Activated CD4-positive, alpha-beta memory T cell treated with anti-CD3 and anti-CD28 coated beads for 36 hours (primary cell): ENCODE data around the gene CEP131. TPM values are rescaled to one million over a fixed set of nuclear protein-coding genes. Genes with fewer than 3 reads are reported as not detected.

ENCODE experiments used
- CTCF ChIA-PET: fragments of 350-600 bp; sonication (Branson Sonifier 250); formaldehyde crosslinking; loops from one replicate; lab custom pipeline; 2021; ENCODE audit warnings: antibody characterized with exemption, inconsistent platforms; lab: Charles Lee
- POLR2A ChIA-PET: fragments of 350-600 bp; sonication (Branson Sonifier 250); formaldehyde crosslinking; loops from one replicate; lab custom pipeline; 2021; ENCODE audit warnings: antibody characterized with exemption; lab: Charles Lee
- DNase-seq: peaks from one replicate; pipeline ENCODE4 v3.0.0-alpha.2; 2020
- H3K27ac Mint-ChIP-seq: one replicate; pipeline ENCODE4 v1.8.0; 2021; ENCODE audit warnings: mixed read lengths
- H3K27me3 Mint-ChIP-seq: one replicate; pipeline ENCODE4 v1.8.0; 2021; ENCODE audit warnings: mixed read lengths
- H3K36me3 Mint-ChIP-seq: one replicate; pipeline ENCODE4 v1.8.0; 2021; ENCODE audit warnings: mixed read lengths
- H3K4me1 Mint-ChIP-seq: one replicate; pipeline ENCODE4 v1.8.0; 2021; ENCODE audit warnings: low read depth, mixed read lengths
- H3K4me3 Mint-ChIP-seq: one replicate; pipeline ENCODE4 v1.8.0; 2021; ENCODE audit warnings: mild to moderate bottlenecking, mixed read lengths
- H3K9me3 Mint-ChIP-seq: one replicate; pipeline ENCODE4 v1.8.0; 2021; ENCODE audit warnings: mixed read lengths
- intact Hi-C: fragments of 100-400 bp; cut with micrococcal nuclease; formaldehyde crosslinking; loops from one replicate; pipeline ENCODE4 v1.15.1; 2023
- total RNA-seq, 2 experiments: library from RNA; stranded (reverse); gene quantifications; one replicate each; pipeline ENCODE4 v1.2.3, GENCODE V29; 2021

The CEP131 gene
- total RNA-seq, 2 experiments from 2014 or later, result 11.1 to 11.3 TPM

DNA sequence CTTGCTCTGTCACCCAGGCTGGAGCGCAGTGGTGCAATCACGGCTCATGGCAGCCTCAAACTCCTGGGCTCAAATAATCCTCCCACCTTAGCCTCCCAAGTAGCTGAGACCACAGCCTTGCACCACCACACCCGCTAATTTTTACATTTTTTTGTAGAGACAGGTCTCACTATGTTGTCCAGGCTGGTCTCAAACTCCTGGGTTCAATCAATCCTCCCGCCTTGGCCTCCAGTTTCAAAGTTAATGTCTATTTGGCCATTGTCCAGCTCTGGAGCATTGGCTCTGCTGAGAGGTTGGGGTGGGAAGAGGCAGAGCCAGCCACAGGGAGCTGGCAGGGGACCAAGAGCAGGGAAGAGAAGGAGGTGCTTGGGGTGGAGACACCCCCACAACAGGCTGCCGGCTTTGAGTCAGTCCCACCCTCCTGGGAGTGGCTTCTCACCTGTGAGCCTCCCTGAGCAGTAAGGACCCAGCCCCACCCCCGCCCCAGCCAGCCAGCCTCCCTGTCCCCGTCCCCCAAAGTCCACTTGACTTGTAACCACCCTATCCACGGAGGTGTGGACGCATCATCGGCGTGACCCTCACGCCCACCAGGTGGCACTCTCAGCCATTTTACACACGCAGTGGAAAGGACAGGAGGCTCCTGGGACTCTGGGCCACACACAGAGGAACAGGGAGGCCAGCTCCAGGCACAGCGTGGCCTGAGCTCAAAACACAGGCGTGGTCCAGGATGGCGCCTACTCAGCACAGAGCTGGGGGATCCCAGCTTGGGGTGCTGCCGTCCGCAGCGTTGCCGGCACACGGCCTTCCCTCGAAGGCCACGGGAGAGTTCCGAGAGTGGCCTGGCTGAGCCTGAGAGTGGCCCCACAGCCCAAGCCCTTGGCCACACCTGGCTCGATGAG is 80.2 kb downstream of the CEP131 start:
- intact Hi-C loops, result loop anchor here (1.0 kb wide), 1 partner anchor 99 kb away; no protein-coding TSS in a partner anchor
- CTCF ChIA-PET, result interaction anchor here (0.9 to 1.9 kb wide), 4 partner anchors 87 to 342 kb away, joined by 3 to 5 read pairs (median 4); no protein-coding TSS in a partner anchor
- no peak overlapping the region for H3K27ac Mint-ChIP-seq

DNA sequence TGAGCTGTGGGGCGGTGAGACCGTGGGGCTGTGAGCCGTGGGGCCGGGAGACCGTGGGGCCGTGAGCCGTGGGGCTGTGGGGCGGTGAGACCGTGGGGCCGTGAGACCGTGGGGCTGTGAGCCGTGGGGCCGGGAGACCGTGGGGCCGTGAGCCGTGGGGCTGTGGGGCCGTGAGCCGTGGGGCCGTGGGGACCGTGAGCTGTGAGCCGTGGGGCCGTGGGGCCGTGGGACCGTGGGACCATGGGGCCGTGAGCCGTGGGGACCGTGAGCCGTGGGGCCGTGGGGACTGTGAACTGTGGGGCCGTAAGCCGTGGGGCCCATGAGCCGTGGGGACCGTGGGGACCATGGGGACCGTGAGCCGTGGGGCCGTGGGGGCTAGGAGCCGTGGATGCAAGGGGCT is 82.1 kb downstream of the CEP131 start:
- H3K27ac Mint-ChIP-seq, result no peak overlapping the region
- CTCF ChIA-PET, result no interaction called here
- peaks cover 2% of the 10 kb centered on the region for H3K27me3 Mint-ChIP-seq
- intact Hi-C loops, result no loop called here
- H3K9me3 Mint-ChIP-seq, result peaks cover 17% of the 10 kb centered on the region
- POLR2A ChIA-PET, result no interaction called here
- H3K4me1 Mint-ChIP-seq, result no peaks in the 10 kb centered on the region
- no peak for DNase-seq
- H3K36me3 Mint-ChIP-seq, result no peaks in the 10 kb centered on the region
- H3K4me3 Mint-ChIP-seq, result no peak overlapping the region

More for the DNA sequence above, 80.2 kb downstream of the CEP131 start:
- Mint-ChIP-seq H3K4me1 (no peaks in the 10 kb centered on the region), H3K9me3 (peaks cover 16% of the 10 kb centered on the region), H3K4me3 (no peak overlapping the region), H3K36me3 (no peaks in the 10 kb centered on the region), H3K27me3 (peaks cover 2% of the 10 kb centered on the region)
- POLR2A ChIA-PET, result no interaction called here
- DNase-seq, result peak; percentile 77

DNA sequence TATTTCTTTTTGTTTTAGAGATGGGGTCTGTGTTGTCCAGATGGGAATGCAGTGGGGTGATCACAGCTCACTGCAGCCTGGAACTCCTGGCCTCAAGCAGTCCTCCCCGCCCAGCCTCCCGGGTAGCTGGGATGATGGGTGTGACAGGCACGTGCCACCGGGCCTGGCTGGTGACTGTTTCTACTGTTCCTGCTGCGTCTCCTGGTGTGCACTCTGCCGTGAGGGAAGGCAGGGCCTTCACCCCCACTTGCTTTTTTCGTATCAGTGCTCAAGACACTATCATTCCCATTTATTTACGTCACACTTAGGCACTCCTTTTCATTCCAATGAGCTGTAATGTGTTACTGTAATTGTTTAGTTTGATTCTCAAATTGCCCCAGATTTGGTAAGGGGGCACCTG is 82.7 kb downstream of the CEP131 start:
- POLR2A ChIA-PET, result no interaction called here
- intact Hi-C loops, result no loop called here

More for the DNA sequence above, 82.7 kb downstream of the CEP131 start:
- H3K4me1 Mint-ChIP-seq, result no peaks in the 10 kb centered on the region
- H3K9me3 Mint-ChIP-seq, result peaks cover 17% of the 10 kb centered on the region
- CTCF ChIA-PET, result no interaction called here
- no peak overlapping the region for H3K4me3 Mint-ChIP-seq
- no peak overlapping the region for H3K27ac Mint-ChIP-seq
- peaks cover 2% of the 10 kb centered on the region for H3K27me3 Mint-ChIP-seq
- no peaks in the 10 kb centered on the region for H3K36me3 Mint-ChIP-seq
- DNase-seq, result no peak

Other genes starting within 250 kb of the CEP131 start
- gene CHMP6, start 231.1 kb downstream of the CEP131 start, total RNA-seq, result 10 to 100 TPM; 17.1 to 17.3 TPM
- 1 to 10 TPM; 3.3 to 3.6 TPM for gene BAIAP2, start 187.8 kb downstream of the CEP131 start, total RNA-seq
- gene PVALEF, start 57.5 kb downstream of the CEP131 start, total RNA-seq, result not detected
- gene AATK, start 56.7 kb downstream of the CEP131 start, total RNA-seq, result 1 to 10 TPM in 1 of 2 experiments, under 1 TPM in 1; 0.78 to 1.0 TPM
- 10 to 100 TPM; 20.0 to 24.6 TPM for gene TEPSIN, start 16.1 kb upstream of the CEP131 start, total RNA-seq
- gene NDUFAF8, start 16.4 kb upstream of the CEP131 start, total RNA-seq, result 10 to 100 TPM; 49.8 to 55.9 TPM
- 10 to 100 TPM; 60.7 to 60.9 TPM for gene SLC38A10, start 72.3 kb upstream of the CEP131 start, total RNA-seq
- gene BAHCC1, start 172.5 kb upstream of the CEP131 start, total RNA-seq, result under 1 TPM in 1 of 2 experiments, not detected in 1; 0.10 TPM